Smooth muscle cell (in vitro differentiated cells): ENCODE results near the gene CLEC16A. TPM values are rescaled to one million over a fixed set of nuclear protein-coding genes. Genes with fewer than 3 reads are reported as not detected.
A peak's percentile ranks its signal among the peaks of the same experiment; 100 is the strongest.

Experiments used
- DNase-seq: peaks from one replicate; lab custom pipeline; 2025; ENCODE audit not compliant: unreplicated experiment; lab: John Stamatoyannopoulos, UW
- H2AFZ ChIP-seq: fragments of 200-600 bp; sonication (generic); 2 replicates; pipeline ENCODE4 v1.6.0; 2016; ENCODE audit warnings: antibody characterized with exemption, low read depth, mild to moderate bottlenecking
- H3F3A ChIP-seq: fragments of 200-600 bp; sonication (generic); 2 replicates; pipeline ENCODE4 v1.6.0; 2017; ENCODE audit warnings: antibody characterized with exemption, low read depth
- H3K27ac ChIP-seq: fragments of 200-600 bp; sonication (generic); 2 replicates; pipeline ENCODE4 v1.5.1; 2016; ENCODE audit warnings: low read depth, mild to moderate bottlenecking
- H3K27me3 ChIP-seq: fragments of 200-600 bp; sonication (generic); 2 replicates; pipeline ENCODE4 v1.6.1; 2016; ENCODE audit warnings: low read depth, mild to moderate bottlenecking
- H3K36me3 ChIP-seq: fragments of 200-600 bp; sonication (generic); 2 replicates; pipeline ENCODE4 v1.5.1; 2016; ENCODE audit warnings: low read depth
- H3K4me1 ChIP-seq: fragments of 200-600 bp; sonication (generic); 2 replicates; pipeline ENCODE4 v1.5.1; 2016; ENCODE audit warnings: low read depth
- H3K4me2 ChIP-seq: fragments of 200-600 bp; sonication (generic); 2 replicates; pipeline ENCODE4 v1.6.0; 2016; ENCODE audit warnings: mild to moderate bottlenecking
- H3K4me3 ChIP-seq: fragments of 200-600 bp; sonication (generic); 2 replicates; pipeline ENCODE4 v1.5.1; 2016; ENCODE audit warnings: mild to moderate bottlenecking
- H3K79me2 ChIP-seq: fragments of 200-600 bp; sonication (generic); 2 replicates; pipeline ENCODE4 v1.6.0; 2016; ENCODE audit warnings: low read depth, mild to moderate bottlenecking
- H3K9ac ChIP-seq: fragments of 200-600 bp; sonication (generic); 2 replicates; pipeline ENCODE4 v1.6.0; 2016; ENCODE audit warnings: low read depth
- H3K9me3 ChIP-seq: fragments of 200-600 bp; sonication (generic); replicated peaks from 2 replicates; pipeline ENCODE4 v1.5.1; 2016; ENCODE audit warnings: low read depth
- H4K20me1 ChIP-seq: fragments of 200-600 bp; sonication (generic); 2 replicates; pipeline ENCODE4 v1.6.0; 2016; ENCODE audit warnings: low read depth
- CTCF ChIP-seq: fragments of 200-600 bp; sonication (generic); IDR thresholded peaks from 2 replicates; pipeline ENCODE4 v1.5.1; 2017; ENCODE audit warnings: borderline replicate concordance, mild to moderate bottlenecking, antibody characterized with exemption; ENCODE audit not compliant: insufficient read depth, poor library complexity, severe bottlenecking
- WGBS: methylation state at CpG from one replicate; pipeline ENCODE4 v1.1.7; 2016; ENCODE audit warnings: low lambda C conversion rate; 5-methylcytosine and 5-hydroxymethylcytosine counted together
- polyA plus RNA-seq: library from polyadenylated mRNA; unstranded; fragments of >200 nt; fragmentation: Nextera tagmentation; extraction: Ambion mirVana; gene quantifications from 2 replicates; pipeline ENCODE4 v1.2.1, GENCODE V29; 2016
- total RNA-seq: library from RNA; depleted of rRNA; stranded (reverse); fragments of >200 nt; gene quantifications from 2 replicates; pipeline ENCODE4 v1.2.3, GENCODE V29; 2014

Gene CLEC16A
- total and polyA plus RNA-seq, 2 experiments from 2014 or later: 12.6 to 16.2 TPM

DNA sequence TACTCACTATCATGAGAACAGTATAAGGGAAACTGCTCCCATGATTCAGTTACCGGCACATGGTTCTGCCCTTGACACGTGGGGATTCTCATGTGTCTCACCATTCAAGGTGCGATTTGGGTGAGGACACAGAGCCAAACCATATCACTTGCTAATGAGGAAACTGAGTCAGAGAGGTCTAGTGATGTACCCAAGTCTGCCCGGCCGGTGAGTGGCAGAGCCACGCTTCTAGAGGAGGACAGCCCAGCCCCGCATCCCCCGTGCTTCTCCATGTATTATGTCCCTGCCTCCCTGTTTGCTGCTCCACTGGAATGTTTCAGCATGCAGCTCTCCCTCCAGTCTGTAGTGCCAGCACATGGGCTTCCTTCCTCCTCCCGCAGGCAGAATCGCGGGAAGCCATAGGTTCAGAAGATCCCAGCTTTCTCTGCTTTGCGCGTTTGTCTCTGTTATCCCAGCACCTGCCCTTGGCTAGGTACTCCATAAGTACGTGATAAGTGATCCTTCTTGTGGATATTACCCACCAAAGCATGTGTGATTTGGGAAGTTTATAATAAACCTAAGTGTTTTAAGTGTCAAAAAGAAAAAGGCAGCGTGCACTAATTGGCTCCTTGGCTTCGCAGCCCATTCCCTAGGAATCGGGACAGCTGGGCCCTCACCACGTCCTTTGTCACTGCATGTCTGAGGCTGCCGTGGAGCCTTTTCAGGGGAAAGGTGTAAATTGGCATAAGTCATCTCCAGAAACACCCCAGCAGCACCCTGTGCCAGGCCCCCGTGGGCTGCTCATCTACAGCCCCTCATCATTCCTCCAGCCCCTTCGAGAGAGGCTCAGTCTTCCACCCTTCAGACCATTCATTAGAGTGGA lies 103.8 kb downstream of the CLEC16A start:
- no peaks in the 10 kb centered on the region for H3K9me3 ChIP-seq
- H3K27me3 ChIP-seq: no peaks in the 10 kb centered on the region
- DNase-seq: no peak
- peaks cover 18% of the 10 kb centered on the region for H3F3A ChIP-seq
- WGBS: 85% methylated on average over 21 of the region's 21 CpGs
- H3K4me3 ChIP-seq: no peak overlapping the region
- H3K27ac ChIP-seq: no peak overlapping the region
- no peak overlapping the region for H3K9ac ChIP-seq
- no peak for TF ChIP-seq CTCF
- H3K36me3 ChIP-seq: no peaks in the 10 kb centered on the region
- H3K4me2 ChIP-seq: peak overlapping the region; percentile 43
- H3K4me1 ChIP-seq: peaks cover 14% of the 10 kb centered on the region
- no peaks in the 10 kb centered on the region for H3K79me2 ChIP-seq
- H2AFZ ChIP-seq: no peak overlapping the region
- no peaks in the 10 kb centered on the region for H4K20me1 ChIP-seq

DNA sequence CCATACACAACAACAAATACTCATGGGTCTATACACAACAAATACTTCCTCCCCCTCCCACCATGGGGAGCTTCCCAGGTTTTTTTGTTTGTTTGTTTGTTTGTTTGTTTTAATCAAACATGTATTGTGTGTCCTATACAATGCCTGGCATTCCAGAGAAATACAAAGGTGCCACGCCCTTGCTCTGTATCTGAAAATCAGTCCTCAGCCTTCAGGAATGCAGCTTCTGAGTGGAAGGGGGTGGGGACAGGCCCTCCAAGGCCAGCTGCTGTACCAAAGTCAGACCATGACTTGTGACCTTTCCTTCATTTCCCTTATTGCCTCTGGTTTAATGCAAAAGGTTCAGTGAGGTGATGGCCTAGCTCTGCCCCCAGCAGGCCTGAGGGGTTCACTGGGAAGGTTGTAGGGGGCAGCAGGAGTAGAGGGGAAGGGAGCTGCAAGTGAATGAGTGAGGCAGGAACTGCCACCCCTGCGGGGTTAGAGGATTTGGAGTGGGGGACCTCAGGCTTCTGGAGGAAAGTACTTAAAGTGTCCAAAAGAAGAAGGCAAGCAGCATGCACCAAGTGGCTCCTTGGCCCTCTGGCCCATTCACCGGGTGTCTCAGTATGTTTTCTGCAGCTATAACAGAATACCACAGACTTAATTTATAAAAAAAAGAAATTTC lies 105.2 kb downstream of the CLEC16A start:
- no peaks in the 10 kb centered on the region for H3K79me2 ChIP-seq
- no peaks in the 10 kb centered on the region for H3K9me3 ChIP-seq
- no peaks in the 10 kb centered on the region for H3K36me3 ChIP-seq
- DNase-seq: no peak
- no peak overlapping the region for H2AFZ ChIP-seq
- H3K4me3 ChIP-seq: no peak overlapping the region
- H3F3A ChIP-seq: peaks cover 20% of the 10 kb centered on the region
- H3K27ac ChIP-seq: no peak overlapping the region
- H3K27me3 ChIP-seq: no peaks in the 10 kb centered on the region
- TF ChIP-seq CTCF: no peak
- H3K4me2 ChIP-seq: peak overlapping the region; percentile 30
- H3K4me1 ChIP-seq: peaks cover 14% of the 10 kb centered on the region
- H4K20me1 ChIP-seq: no peaks in the 10 kb centered on the region
- WGBS: 71% methylated on average over 3 of the region's 3 CpGs
- H3K9ac ChIP-seq: no peak overlapping the region

DNA sequence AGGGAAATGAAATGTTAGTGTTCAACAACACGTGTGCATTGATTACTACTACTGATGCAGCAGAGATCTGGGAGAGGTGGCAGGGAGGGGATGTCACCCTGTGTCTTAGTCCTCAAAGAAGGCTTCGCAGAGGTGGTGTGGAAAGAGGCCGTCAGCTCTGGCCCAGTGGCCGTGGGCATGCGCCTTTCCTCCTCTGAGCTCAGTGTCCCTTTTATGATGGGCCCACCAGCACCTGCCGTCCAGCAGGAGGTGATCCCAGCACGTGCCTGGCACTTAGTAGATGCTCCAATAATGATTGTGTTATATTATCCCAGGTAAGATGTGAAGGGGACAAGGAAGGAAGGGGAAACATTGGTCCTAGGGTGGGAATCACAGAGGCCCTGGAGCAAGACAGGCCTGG lies 106.2 kb downstream of the CLEC16A start:
- Histone ChIP-seq H3K9ac (no peak overlapping the region), H3K36me3 (no peaks in the 10 kb centered on the region), H3K27ac (no peak overlapping the region), H3K4me2 (peak overlapping the region; percentile 25), H3K4me3 (no peak overlapping the region), H2AFZ (no peak overlapping the region), H3K27me3 (no peaks in the 10 kb centered on the region), H3K4me1 (peaks cover 14% of the 10 kb centered on the region), H3K79me2 (no peaks in the 10 kb centered on the region), H3F3A (peaks cover 20% of the 10 kb centered on the region), H4K20me1 (no peaks in the 10 kb centered on the region), H3K9me3 (no peaks in the 10 kb centered on the region)
- TF ChIP-seq CTCF: no peak
- 94% methylated on average over 7 of the region's 7 CpGs for WGBS
- DNase-seq: no peak
